Endodermal cell (in vitro differentiated cells): ENCODE results near the gene FMO5. TPM values are rescaled to one million over a fixed set of nuclear protein-coding genes. Genes with fewer than 3 reads are reported as not detected.

Experiments used
- DNase-seq: peaks from one replicate; pipeline ENCODE4 v3.0.0-alpha.2; 2017
- H3K27ac ChIP-seq: 2 replicates; pipeline ENCODE4 v1.5.1; 2013; ENCODE audit warnings: mild to moderate bottlenecking, low read depth, low read length, moderate library complexity
- H3K27me3 ChIP-seq: 2 replicates; pipeline ENCODE4 v1.6.1; 2013; ENCODE audit warnings: mild to moderate bottlenecking, low read length, moderate library complexity; ENCODE audit not compliant: insufficient read depth, control insufficient read depth, poor library complexity, severe bottlenecking
- H3K36me3 ChIP-seq: 2 replicates; pipeline ENCODE4 v1.7.0; 2013; ENCODE audit warnings: mild to moderate bottlenecking, low read length, moderate library complexity; ENCODE audit not compliant: control insufficient read depth, insufficient read depth
- H3K4me1 ChIP-seq: one replicate; pipeline ENCODE4 v1.7.0; 2013; ENCODE audit warnings: low read length; ENCODE audit not compliant: control insufficient read depth, insufficient read depth
- H3K4me3 ChIP-seq: 2 replicates; pipeline ENCODE4 v1.5.1; 2013; ENCODE audit warnings: mild to moderate bottlenecking, low read length, moderate library complexity
- H3K9ac ChIP-seq: 2 replicates; pipeline ENCODE4 v1.6.1; 2013; ENCODE audit warnings: mild to moderate bottlenecking, low read length, moderate library complexity; ENCODE audit not compliant: poor library complexity, severe bottlenecking; ENCODE audit errors: extremely low read depth
- H3K9me3 ChIP-seq: 2 replicates; pipeline ENCODE4 v1.6.1; 2013; ENCODE audit warnings: mild to moderate bottlenecking, low read length, moderate library complexity; ENCODE audit not compliant: control insufficient read depth
- H3K27ac Mint-ChIP-seq: 2 replicates; pipeline ENCODE4 v1.8.0; 2020; ENCODE audit warnings: mixed read lengths
- H3K27me3 Mint-ChIP-seq: 2 replicates; pipeline ENCODE4 v1.8.0; 2021; ENCODE audit warnings: mild to moderate bottlenecking, mixed read lengths; ENCODE audit not compliant: insufficient read depth
- H3K36me3 Mint-ChIP-seq: 2 replicates; pipeline ENCODE4 v1.8.0; 2020; ENCODE audit warnings: low read depth, mixed read lengths
- H3K4me1 Mint-ChIP-seq: 2 replicates; pipeline ENCODE4 v1.8.0; 2020; ENCODE audit warnings: mixed read lengths
- H3K4me3 Mint-ChIP-seq: 2 replicates; pipeline ENCODE4 v1.8.0; 2020; ENCODE audit warnings: mild to moderate bottlenecking, moderate library complexity, mixed read lengths
- H3K9me3 Mint-ChIP-seq: 2 replicates; pipeline ENCODE4 v1.8.0; 2020; ENCODE audit warnings: mild to moderate bottlenecking, mixed read lengths
- CTCF ChIP-seq: fragments of 200-600 bp; sonication (generic); conservative IDR thresholded peaks from 2 replicates; pipeline ENCODE4 v1.5.0; 2021; ENCODE audit warnings: antibody characterized with exemption, mild to moderate bottlenecking
- WGBS, 2 experiments: methylation state at CpG; one replicate each; pipeline versions ENCODE4 v1.1.5 to v1.1.7; 2013; ENCODE audit warnings: missing lambda C conversion rate in 2 of 2, mixed read lengths in 1 of 2; ENCODE audit not compliant: insufficient coverage in 1 of 2, insufficient read length in 1 of 2; 5-methylcytosine and 5-hydroxymethylcytosine counted together
- total RNA-seq, 2 donors: library from RNA; stranded (reverse); fragmentation: NEBNext Ultra II Directional in 1 of 2; extraction: Animal tissue kit (Norgen Biotek cat#: 25700) in 1 of 2; gene quantifications; 2 replicates in 1 of 2; 3 replicates in 1 of 2; pipeline ENCODE4 v1.2.1, GENCODE V29; 2021

FMO5 gene
- total RNA-seq, 2 donors from 2014 or later = 13.9 to 14.1 TPM

- DNase-seq = no peak
- TF ChIP-seq CTCF = no peak
- no peak overlapping the region for H3K27ac Mint-ChIP-seq
- Histone ChIP-seq H3K27me3 (no peaks in the 10 kb centered on the region), H3K36me3 (no peaks in the 10 kb centered on the region), H3K9ac (no peak overlapping the region), H3K4me1 (peaks cover 5% of the 10 kb centered on the region), H3K9me3 (no peaks in the 10 kb centered on the region), H3K27ac (no peak overlapping the region), H3K4me3 (no peak overlapping the region)
- no peaks in the 10 kb centered on the region for H3K36me3 Mint-ChIP-seq
- no peak overlapping the region for H3K4me3 Mint-ChIP-seq
- H3K4me1 Mint-ChIP-seq = peaks cover 24% of the 10 kb centered on the region
- H3K27me3 Mint-ChIP-seq = peaks cover 1% of the 10 kb centered on the region
- H3K9me3 Mint-ChIP-seq = no peaks in the 10 kb centered on the region
- 81% methylated on average over 2 of the region's 2 CpGs; no CpG with 5 or more reads in 1 of the 2 experiments for WGBS, 2 experiments
These were observed 39.7 kb downstream of the FMO5 start for GRCh38 chr1:147185432-147185831.

GRCh38 chr1:147177611-147178380, 47.3 kb downstream of the FMO5 start:
- peaks cover 20% of the 10 kb centered on the region for H3K36me3 Mint-ChIP-seq
- peak overlapping the region; percentile 8 for H3K4me3 Mint-ChIP-seq
- H3K9me3 Mint-ChIP-seq = peaks cover 9% of the 10 kb centered on the region
- H3K27ac Mint-ChIP-seq = no peak overlapping the region
- no peaks in the 10 kb centered on the region for H3K4me1 ChIP-seq
- H3K4me3 ChIP-seq = no peak overlapping the region
- DNase-seq = no peak
- no peaks in the 10 kb centered on the region for H3K36me3 ChIP-seq
- no peak for TF ChIP-seq CTCF
- H3K27me3 ChIP-seq = no peaks in the 10 kb centered on the region
- WGBS, 2 experiments = 93 to 94% methylated on average over 12 to 36 of the region's 36 CpGs
- peaks cover 16% of the 10 kb centered on the region for H3K27me3 Mint-ChIP-seq
- no peak overlapping the region for H3K27ac ChIP-seq
- H3K9me3 ChIP-seq = no peaks in the 10 kb centered on the region
- H3K4me1 Mint-ChIP-seq = peaks cover 9% of the 10 kb centered on the region
- no peak overlapping the region for H3K9ac ChIP-seq

- Mint-ChIP-seq H3K4me1 (peaks cover 35% of the 10 kb centered on the region), H3K36me3 (peaks cover 23% of the 10 kb centered on the region)
These were observed 52.7 kb downstream of the FMO5 start, which contains the start of gene PRKAB2 for GRCh38 chr1:147172168-147173016. Gene PRKAB2, minus strand, starts transcription at chr1:147172470. Its CDS starts 326 bp downstream, at chr1:147172144.

More at GRCh38 chr1:147172168-147173016, 52.7 kb downstream of the FMO5 start, which contains the start of gene PRKAB2:
- Histone ChIP-seq H3K27me3 (no peaks in the 10 kb centered on the region), H3K9me3 (no peaks in the 10 kb centered on the region), H3K9ac (peak within 1 kb of the TSS; percentile 74), H3K36me3 (peaks cover 11% of the 10 kb centered on the region), H3K27ac (peak within 1 kb of the TSS; percentile 75), H3K4me1 (peaks cover 4% of the 10 kb centered on the region), H3K4me3 (peak within 1 kb of the TSS; percentile 99)
- peak; percentile 98 for DNase-seq
- peak within 1 kb of the TSS; percentile 92 for H3K4me3 Mint-ChIP-seq
- peaks cover 2% of the 10 kb centered on the region for H3K9me3 Mint-ChIP-seq
- peak within 1 kb of the TSS; percentile 98 for H3K27ac Mint-ChIP-seq
- TF ChIP-seq CTCF = peak; percentile 99
- WGBS, 2 experiments = 0 to 1% methylated on average over 37 to 72 of the region's 72 CpGs
- peaks cover under 1% of the 10 kb centered on the region for H3K27me3 Mint-ChIP-seq
